Measurements from ENCODE around the gene ATF2. TPM values are rescaled to one million over a fixed set of nuclear protein-coding genes. Genes with fewer than 3 reads are reported as not detected.

ATF2 gene
- total RNA-seq, 1 donor: 96.2 TPM

DNA sequence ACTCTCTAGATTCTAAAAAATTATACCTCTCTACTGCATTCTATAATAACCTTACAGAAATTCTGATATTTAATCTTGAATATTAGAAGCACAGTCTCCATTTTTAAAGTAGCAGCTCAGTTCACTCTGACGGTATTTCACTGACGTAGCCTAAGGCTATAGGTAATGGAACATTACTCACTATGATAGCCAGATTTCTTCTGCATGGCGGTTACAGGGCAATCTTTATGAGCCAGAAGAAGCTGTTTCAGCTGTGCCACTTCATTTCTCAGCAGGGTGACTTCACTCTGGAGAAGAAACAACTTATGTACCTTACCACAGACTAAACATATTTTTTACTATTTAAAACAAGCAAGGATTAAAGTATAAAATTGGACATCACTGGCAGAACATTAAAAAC lies 87.5 kb downstream of the ATF2 start:
- no peaks in the 10 kb centered on the region for H3K9me3 ChIP-seq (ENCODE audit: low read depth, low read length)
- no peaks in the 10 kb centered on the region for H3K4me1 ChIP-seq (ENCODE audit: insufficient read depth, low read length)
- no peak overlapping the region for H3K4me3 ChIP-seq (ENCODE audit: low read length)
- H3K27me3 ChIP-seq (ENCODE audit: insufficient read depth, low read length): no peaks in the 10 kb centered on the region

DNA sequence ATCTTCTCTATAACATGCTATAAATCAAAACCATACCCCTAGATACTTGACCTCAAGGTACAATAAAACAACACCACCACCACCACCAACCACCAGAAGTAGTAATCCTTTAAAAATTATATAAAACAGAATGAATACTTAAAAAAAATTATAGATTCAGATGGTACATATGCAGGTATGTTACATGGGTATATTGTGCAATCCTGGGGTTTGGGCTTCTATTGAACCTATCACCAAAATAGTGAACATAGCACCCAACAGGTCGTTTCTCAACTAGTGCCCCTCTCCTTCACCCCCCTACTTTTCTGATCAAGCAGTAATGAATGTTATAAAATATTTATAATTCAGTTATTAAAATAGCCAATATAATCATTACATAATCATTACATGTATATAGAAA lies 91.7 kb downstream of the ATF2 start:
- Histone ChIP-seq H3K4me3 (ENCODE audit: low read length) (no peak overlapping the region), H3K27me3 (ENCODE audit: insufficient read depth, low read length) (no peaks in the 10 kb centered on the region), H3K4me1 (ENCODE audit: insufficient read depth, low read length) (no peaks in the 10 kb centered on the region), H3K9me3 (ENCODE audit: low read depth, low read length) (no peaks in the 10 kb centered on the region)

DNA sequence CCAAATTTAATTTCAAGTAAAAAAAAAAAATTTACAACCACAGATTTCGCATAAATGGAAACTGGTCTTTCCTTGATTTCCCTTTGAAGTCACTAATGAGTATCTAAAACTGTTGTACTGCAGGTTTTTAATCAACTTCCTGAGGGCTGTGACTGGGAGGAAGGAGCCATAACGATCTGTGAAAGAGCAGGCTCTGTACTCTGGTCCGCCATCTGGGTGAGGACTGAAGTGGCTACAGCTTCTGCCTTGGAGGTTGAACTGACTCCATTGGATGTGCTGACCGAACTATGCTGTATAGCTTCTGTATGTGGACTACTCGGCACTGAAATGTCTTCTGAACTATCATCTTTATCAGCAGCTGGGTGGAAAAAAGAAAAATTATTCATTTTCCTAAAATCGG lies 93.5 kb downstream of the ATF2 start:
- no peak overlapping the region for H3K4me3 ChIP-seq (ENCODE audit: low read length)
- no peaks in the 10 kb centered on the region for H3K4me1 ChIP-seq (ENCODE audit: insufficient read depth, low read length)
- no peaks in the 10 kb centered on the region for H3K27me3 ChIP-seq (ENCODE audit: insufficient read depth, low read length)
- no peaks in the 10 kb centered on the region for H3K9me3 ChIP-seq (ENCODE audit: low read depth, low read length)

DNA sequence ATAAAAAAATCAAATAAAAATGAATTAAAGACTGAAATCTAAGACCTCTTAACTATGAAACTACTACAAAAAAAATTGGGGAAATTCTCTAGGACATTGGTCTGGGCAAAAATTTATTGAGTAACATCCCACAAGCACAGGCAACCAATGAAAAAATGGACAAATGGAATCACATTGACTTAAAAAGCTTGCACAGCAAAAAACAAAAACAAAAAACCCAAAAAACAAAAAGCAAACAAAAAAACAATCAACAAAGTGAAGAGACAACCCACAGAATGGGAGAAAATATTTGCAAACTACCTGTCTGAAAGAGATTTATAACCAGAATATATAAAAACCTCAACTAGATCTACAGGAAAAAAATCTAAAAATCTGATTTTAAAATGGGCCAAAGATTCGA lies 99.5 kb downstream of the ATF2 start:
- Histone ChIP-seq H3K27me3 (ENCODE audit: insufficient read depth, low read length) (no peaks in the 10 kb centered on the region), H3K9me3 (ENCODE audit: low read depth, low read length) (no peaks in the 10 kb centered on the region)

DNA sequence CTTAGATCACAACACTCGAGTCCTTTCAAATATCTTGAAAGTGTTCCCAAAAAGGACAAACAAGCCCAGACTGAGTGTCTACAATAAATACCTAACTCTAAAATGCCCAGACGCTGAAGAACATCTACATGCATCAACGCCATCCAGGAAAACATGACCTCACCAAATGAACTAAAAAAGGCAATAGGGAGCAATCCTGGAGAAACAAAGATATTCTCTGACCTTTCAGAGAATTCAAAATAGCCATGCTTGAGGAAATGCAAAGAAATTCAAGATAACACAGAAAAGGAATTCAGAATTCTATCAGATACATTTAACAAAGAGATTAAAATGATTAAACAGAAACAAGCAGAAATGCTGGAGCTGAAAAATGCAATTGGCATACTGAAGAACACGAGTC lies 101.6 kb downstream of the ATF2 start:
- no peaks in the 10 kb centered on the region for H3K4me1 ChIP-seq (ENCODE audit: insufficient read depth, low read length)
- no peak overlapping the region for H3K4me3 ChIP-seq (ENCODE audit: low read length)
- H3K9me3 ChIP-seq (ENCODE audit: low read depth, low read length): no peaks in the 10 kb centered on the region
- H3K27me3 ChIP-seq (ENCODE audit: insufficient read depth, low read length): no peaks in the 10 kb centered on the region

More for the DNA sequence above, 99.5 kb downstream of the ATF2 start:
- no peak overlapping the region for H3K4me3 ChIP-seq (ENCODE audit: low read length)
- H3K4me1 ChIP-seq (ENCODE audit: insufficient read depth, low read length): no peaks in the 10 kb centered on the region

DNA sequence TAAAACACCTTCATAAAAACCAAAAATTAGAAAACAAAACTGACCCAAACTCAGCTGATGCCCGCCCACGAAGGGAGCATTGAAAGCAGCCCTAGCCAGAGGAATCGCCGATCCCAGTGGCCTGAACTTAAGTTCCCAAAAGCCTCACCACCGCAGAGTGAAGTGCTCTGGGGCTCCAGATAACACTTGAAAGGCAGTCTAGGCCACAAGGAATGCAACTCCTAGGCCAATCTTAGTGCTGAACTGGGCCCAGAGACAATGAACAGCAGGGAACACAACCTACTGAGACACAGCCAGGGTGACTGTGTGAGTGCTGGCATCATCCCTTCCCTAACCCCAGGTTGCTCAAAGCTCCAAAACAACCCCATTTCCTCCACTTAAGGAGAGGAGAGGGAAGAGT lies 103.2 kb downstream of the ATF2 start:
- H3K27me3 ChIP-seq (ENCODE audit: insufficient read depth, low read length): no peaks in the 10 kb centered on the region
- no peaks in the 10 kb centered on the region for H3K4me1 ChIP-seq (ENCODE audit: insufficient read depth, low read length)
- H3K9me3 ChIP-seq (ENCODE audit: low read depth, low read length): no peaks in the 10 kb centered on the region
- H3K4me3 ChIP-seq (ENCODE audit: low read length): no peak overlapping the region

DNA sequence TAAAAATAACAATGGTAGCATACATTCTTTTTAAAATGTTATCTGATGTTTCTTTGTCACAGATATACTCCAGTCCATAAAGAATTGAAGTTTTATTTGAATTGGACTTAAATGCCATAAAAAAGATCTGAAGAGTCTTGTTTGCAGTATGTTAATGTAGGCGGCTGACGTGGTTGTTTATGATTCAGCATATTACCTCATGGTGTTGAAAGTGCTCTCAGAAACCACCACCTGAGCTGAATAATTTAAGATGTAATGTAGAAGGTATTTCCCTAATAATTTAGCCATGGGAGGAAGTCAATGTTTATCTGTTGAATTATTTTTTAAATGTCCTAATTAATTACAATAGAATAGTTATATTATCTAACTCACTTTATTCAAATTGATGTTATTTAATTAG lies 104.3 kb downstream of the ATF2 start:
- Histone ChIP-seq H3K9me3 (ENCODE audit: low read depth, low read length) (no peaks in the 10 kb centered on the region), H3K4me3 (ENCODE audit: low read length) (no peak overlapping the region), H3K4me1 (ENCODE audit: insufficient read depth, low read length) (no peaks in the 10 kb centered on the region), H3K27me3 (ENCODE audit: insufficient read depth, low read length) (no peaks in the 10 kb centered on the region)

DNA sequence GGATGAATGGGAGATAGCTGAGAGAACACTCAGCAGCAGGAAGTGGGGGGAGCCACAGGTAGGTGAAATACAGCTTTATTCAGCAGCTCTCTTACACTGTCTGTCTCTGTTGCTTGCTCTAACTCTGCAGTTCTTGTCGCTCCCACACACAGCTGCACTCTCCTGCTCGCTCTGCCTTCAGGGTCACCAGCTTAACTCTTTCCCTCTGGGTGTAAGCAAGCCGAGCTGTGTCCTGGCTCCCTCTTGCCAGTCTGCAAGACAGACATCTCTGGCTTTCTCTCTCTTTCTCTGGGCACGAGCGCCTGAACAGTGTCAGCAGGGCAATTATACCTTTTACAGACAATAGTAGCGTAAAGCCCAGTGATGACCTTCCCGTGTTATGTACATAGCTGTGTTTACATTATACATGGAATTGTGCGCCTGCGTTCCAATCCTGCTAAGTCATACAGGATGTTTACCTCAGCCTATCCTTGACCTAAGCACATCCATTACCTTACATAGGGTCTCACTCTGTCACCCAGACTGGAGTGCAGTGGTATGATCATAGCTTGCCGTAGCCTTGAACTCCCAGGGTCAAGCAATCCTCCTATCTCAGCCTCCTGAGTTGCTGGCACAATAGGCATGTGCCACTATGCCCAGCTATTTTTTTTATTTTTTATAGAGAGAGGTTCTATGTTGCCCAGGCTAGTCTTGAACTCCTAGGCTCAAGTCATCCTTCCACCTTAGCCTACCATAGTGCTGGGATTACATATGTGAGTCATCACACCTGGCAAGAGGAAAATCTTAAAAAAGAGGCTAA lies 105.0 kb downstream of the ATF2 start:
- Histone ChIP-seq H3K9me3 (ENCODE audit: low read depth, low read length) (no peaks in the 10 kb centered on the region), H3K27me3 (ENCODE audit: insufficient read depth, low read length) (no peaks in the 10 kb centered on the region), H3K4me3 (ENCODE audit: low read length) (no peak overlapping the region), H3K4me1 (ENCODE audit: insufficient read depth, low read length) (no peaks in the 10 kb centered on the region)

DNA sequence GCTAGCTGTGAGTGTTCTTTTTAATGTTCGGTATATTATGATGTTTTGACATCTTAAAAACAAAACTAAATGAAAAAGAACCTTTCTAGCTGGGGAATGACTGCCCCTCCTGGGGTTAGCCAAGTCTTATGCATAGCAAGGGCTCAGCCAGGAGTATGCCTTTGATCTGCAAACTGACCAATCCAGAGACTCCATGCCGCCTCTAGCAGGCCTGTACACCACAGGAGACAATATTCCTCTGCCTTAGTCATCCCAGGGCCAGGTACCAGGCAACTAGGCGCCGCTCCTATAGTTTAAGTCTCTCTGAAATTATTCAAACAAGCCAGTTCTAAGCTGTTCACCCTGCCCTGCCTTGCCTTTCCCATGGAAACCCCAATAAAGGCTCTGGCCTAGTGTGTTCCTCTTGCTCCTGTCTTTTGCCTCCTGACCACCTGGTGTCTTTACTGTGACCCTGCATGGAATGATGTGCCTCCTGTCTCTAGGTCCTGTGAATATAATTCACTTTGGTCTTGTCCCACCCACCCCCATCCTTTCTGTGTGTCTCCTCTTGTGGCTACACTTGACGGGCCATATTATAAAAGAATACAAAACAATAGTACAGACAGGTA lies 110.8 kb downstream of the ATF2 start:
- Histone ChIP-seq H3K4me1 (ENCODE audit: insufficient read depth, low read length) (no peaks in the 10 kb centered on the region), H3K9me3 (ENCODE audit: low read depth, low read length) (no peaks in the 10 kb centered on the region), H3K4me3 (ENCODE audit: low read length) (no peak overlapping the region), H3K27me3 (ENCODE audit: insufficient read depth, low read length) (no peaks in the 10 kb centered on the region)

DNA sequence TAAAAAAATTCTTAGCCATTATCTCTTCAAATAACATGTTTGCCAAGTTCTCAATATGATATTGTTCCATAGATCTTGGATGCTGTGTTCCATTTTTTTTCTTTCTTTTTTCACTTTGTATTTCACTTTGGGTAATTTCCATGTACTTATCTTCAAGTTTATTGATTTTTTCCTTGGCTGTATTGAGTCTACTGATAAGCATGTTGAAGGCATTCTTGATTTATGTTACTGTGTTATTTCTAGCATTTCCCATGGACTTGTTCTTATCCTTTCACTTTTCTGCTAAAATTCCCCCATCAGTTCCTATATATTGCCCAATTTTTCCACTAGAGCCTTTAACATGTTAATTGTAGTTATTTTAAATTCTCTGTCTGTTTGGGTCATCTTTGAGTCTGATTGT lies 112.0 kb downstream of the ATF2 start:
- no peak overlapping the region for H3K4me3 ChIP-seq (ENCODE audit: low read length)
- H3K27me3 ChIP-seq (ENCODE audit: insufficient read depth, low read length): no peaks in the 10 kb centered on the region
- H3K4me1 ChIP-seq (ENCODE audit: insufficient read depth, low read length): no peaks in the 10 kb centered on the region
- H3K9me3 ChIP-seq (ENCODE audit: low read depth, low read length): no peaks in the 10 kb centered on the region

DNA sequence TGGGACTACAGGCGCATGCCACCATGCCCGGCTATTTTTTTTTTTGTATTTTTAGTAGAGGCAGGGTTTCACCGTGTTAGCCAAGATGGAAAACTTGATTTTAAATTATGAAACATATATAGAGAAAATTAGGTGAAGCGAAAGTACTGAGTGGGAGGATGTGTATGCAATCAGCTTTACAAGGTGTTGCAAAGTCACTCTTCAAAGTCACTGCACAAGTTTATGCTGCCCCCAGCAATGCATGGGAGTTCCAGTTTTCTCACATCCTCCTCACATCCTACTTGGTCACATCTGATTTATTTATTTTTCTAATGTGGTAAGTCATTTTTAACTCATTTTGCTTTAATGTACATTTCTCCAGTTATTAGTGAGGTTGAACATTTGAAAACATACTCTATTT lies 113.7 kb downstream of the ATF2 start:
- no peaks in the 10 kb centered on the region for H3K27me3 ChIP-seq (ENCODE audit: insufficient read depth, low read length)
- no peaks in the 10 kb centered on the region for H3K9me3 ChIP-seq (ENCODE audit: low read depth, low read length)
- H3K4me3 ChIP-seq (ENCODE audit: low read length): no peak overlapping the region
- H3K4me1 ChIP-seq (ENCODE audit: insufficient read depth, low read length): no peaks in the 10 kb centered on the region

DNA sequence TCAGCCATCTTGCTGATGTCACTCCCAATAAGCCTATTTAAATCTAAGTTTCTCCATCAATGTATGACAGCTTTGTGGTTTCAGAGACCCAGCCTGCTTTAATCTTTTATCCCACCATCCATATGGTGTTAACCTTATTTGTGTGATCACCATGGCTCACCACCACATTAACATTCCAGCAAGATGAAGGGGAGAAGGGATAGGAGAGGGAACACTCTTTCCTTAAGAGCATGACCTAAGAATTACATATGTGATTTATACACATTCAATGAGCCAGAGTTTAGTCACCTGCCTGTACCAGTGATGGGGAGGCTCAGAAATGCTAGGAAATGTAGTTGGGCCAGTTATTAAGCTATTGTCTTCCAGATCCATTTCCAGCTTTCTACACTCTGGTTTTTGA lies 118.3 kb downstream of the ATF2 start:
- no peaks in the 10 kb centered on the region for H3K27me3 ChIP-seq (ENCODE audit: insufficient read depth, low read length)
- H3K4me1 ChIP-seq (ENCODE audit: insufficient read depth, low read length): no peaks in the 10 kb centered on the region
- no peak overlapping the region for H3K4me3 ChIP-seq (ENCODE audit: low read length)
- H3K9me3 ChIP-seq (ENCODE audit: low read depth, low read length): no peaks in the 10 kb centered on the region

DNA sequence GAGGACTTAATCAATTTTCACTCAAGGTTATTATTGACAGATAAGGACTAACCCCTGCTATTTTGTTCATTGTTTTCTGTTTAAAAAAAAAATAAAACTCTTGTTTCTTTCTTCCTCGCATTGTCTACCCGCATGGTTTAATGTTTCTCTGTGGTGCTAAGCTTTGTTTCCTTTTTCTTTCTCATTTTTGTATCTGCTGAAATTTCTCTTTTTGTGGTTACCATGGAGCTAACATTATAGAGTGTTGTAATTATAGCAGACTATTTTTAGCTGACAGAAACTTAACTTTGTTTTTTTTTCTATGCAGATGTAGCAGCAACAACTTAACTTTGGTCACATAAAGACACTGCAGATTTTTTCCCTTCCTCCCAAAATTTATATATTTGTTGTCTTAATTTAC lies 119.7 kb downstream of the ATF2 start:
- no peaks in the 10 kb centered on the region for H3K27me3 ChIP-seq (ENCODE audit: insufficient read depth, low read length)
- no peaks in the 10 kb centered on the region for H3K9me3 ChIP-seq (ENCODE audit: low read depth, low read length)
- no peak overlapping the region for H3K4me3 ChIP-seq (ENCODE audit: low read length)
- no peaks in the 10 kb centered on the region for H3K4me1 ChIP-seq (ENCODE audit: insufficient read depth, low read length)

DNA sequence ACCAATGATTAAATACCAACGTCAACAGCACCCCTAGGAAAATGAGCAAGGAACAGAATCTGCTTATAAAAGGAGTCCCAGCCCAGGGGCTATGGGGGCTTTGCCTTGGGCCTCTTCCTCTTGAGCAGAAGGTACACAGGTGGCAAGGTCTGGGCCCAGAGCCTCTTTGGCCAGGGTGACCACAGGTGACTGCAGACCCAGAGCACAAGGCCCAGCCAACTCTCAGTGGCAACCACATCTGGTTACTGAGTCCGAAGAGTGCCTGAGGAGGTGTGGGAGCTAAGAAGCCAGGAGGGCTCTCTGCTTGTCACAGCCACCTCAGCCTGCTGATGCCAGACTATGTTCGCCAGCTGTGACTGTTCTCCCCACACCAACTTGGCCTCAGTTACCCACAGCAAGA lies 128.5 kb downstream of the ATF2 start:
- Histone ChIP-seq H3K9me3 (ENCODE audit: low read depth, low read length) (no peaks in the 10 kb centered on the region), H3K4me3 (ENCODE audit: low read length) (no peak overlapping the region), H3K4me1 (ENCODE audit: insufficient read depth, low read length) (peaks cover 6% of the 10 kb centered on the region), H3K27me3 (ENCODE audit: insufficient read depth, low read length) (no peaks in the 10 kb centered on the region)

DNA sequence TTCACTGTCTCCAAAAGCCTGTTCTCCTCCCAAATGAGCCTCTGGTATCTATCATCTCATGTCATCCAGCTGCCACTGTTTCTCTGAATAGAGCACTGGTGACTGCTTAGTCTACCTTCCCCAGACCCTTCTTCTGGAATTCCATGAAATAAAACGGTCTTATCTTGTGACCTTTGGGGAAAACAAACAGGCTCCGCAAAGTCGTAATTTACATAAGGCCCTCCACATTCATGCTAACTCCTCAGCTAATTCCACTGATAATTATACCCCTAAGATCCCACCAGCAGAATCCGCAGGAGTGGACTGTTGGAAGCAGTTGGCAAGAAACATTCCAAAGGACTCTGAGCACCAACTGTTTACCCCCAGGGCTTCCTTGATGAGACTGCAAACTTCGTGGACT lies 129.0 kb downstream of the ATF2 start:
- no peaks in the 10 kb centered on the region for H3K27me3 ChIP-seq (ENCODE audit: insufficient read depth, low read length)
- H3K4me3 ChIP-seq (ENCODE audit: low read length): no peak overlapping the region
- no peaks in the 10 kb centered on the region for H3K9me3 ChIP-seq (ENCODE audit: low read depth, low read length)
- peaks cover 6% of the 10 kb centered on the region for H3K4me1 ChIP-seq (ENCODE audit: insufficient read depth, low read length)

DNA sequence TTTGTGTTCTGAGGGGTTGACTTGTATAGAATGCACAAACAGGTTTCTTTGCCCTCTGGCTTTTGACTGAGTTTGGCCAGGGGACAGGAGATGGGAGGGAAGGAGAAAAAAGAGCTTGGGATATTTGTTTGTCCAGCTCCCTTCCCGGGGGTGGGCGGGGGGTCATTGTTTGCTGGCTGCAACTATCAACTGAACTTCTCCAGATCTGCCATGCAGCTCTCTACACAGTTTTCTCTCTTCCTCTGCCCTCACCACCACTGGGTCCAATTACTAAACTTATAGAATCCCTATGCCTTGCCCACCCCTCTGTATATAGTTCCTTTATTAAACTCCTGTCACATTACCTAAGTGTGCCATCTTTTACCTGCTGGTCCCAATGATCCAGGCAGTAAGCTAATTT lies 130.1 kb downstream of the ATF2 start:
- Histone ChIP-seq H3K4me1 (ENCODE audit: insufficient read depth, low read length) (peaks cover 6% of the 10 kb centered on the region), H3K27me3 (ENCODE audit: insufficient read depth, low read length) (no peaks in the 10 kb centered on the region), H3K4me3 (ENCODE audit: low read length) (no peak overlapping the region), H3K9me3 (ENCODE audit: low read depth, low read length) (no peaks in the 10 kb centered on the region)
